Measurements from ENCODE around the gene TGFA.

Gene TGFA

DNA sequence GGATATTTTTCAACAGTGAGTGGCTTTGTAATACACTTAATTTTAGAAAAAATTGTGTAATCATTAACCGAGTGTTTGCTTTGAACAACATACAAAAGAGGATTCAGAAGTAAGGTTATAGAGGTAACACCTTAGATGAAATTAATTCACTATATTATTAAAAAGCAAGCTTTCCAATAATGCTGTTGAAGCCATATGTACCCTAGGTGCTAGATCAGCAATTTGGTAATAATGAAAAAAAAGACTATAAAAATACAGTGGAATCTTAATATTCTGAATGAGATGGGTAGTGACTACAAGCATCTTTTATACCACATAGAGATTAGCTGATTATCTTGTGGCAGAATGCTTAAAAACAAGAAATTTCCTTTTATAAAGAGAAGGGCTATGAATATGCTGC is 136.6 kb downstream of the TGFA start:
- no peak overlapping the region for H3K4me3 ChIP-seq (replicated peaks in 1 of 2; ENCODE audit: low read depth in 2 of 2, low read length in 2 of 2)
- no peak for DNase-seq (ENCODE audit: low read depth in 2 of 2)
- no peak for TF ChIP-seq CTCF (IDR thresholded peaks at IDR 0.05; ENCODE audit: low read depth, low read length)

GRCh38 chr2:70412294-70413070 is 141.1 kb downstream of the TGFA start:
- no peak for TF ChIP-seq CTCF (IDR thresholded peaks at IDR 0.05; ENCODE audit: low read depth, low read length)
- peak; percentile 3 to 5 for DNase-seq (ENCODE audit: low read depth in 2 of 2)
- no peak overlapping the region for H3K4me3 ChIP-seq (replicated peaks in 1 of 2; ENCODE audit: low read depth in 2 of 2, low read length in 2 of 2)

DNA sequence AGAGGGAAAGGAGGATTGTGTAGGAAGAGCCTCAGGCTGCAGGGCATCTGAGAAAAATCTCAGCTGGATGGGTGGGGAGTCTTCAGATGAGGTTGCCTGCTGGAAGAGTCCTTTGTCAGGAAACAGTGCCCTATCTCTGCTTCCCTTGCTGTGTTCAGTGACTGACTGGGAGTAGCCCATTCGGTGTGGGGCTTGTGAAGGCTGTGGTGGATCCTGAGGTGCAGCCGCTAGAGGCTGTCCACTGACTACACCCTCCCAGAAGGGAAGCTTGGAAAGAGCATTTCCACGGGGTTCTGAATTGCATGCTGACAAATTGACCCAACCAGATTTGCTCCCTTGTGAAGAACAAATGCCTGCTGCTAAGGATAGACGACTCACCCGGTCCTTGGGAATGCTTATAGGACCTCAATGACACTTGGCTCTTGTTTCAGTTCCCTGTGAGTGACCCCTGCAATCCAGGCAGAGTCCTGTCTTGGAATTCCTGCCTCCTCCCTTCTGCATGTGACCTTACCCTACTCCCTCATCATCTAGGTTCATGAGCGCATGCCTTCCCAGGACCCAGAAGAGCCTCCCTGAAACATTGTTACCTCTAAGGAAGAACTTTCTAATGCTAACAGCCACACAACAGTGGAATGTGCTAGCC is 142.0 kb downstream of the TGFA start:
- no peak for DNase-seq (ENCODE audit: low read depth in 2 of 2)
- no peak overlapping the region for H3K4me3 ChIP-seq (replicated peaks in 1 of 2; ENCODE audit: low read depth in 2 of 2, low read length in 2 of 2)
- TF ChIP-seq CTCF (IDR thresholded peaks at IDR 0.05; ENCODE audit: low read depth, low read length), result no peak

- TF ChIP-seq CTCF (IDR thresholded peaks at IDR 0.05; ENCODE audit: low read depth, low read length), result no peak
- DNase-seq (ENCODE audit: low read depth in 2 of 2), result no peak
- H3K4me3 ChIP-seq (replicated peaks in 1 of 2; ENCODE audit: low read depth in 2 of 2, low read length in 2 of 2), result no peak overlapping the region
These were observed 150.2 kb downstream of the TGFA start for GRCh38 chr2:70403267-70404053.

- TF ChIP-seq CTCF (IDR thresholded peaks at IDR 0.05; ENCODE audit: low read depth, low read length), result no peak
- DNase-seq (ENCODE audit: low read depth in 2 of 2), result no peak
- H3K4me3 ChIP-seq (replicated peaks in 1 of 2; ENCODE audit: low read depth in 2 of 2, low read length in 2 of 2), result no peak overlapping the region
These were observed 153.1 kb downstream of the TGFA start for GRCh38 chr2:70400539-70400938.

- no peak for TF ChIP-seq CTCF (IDR thresholded peaks at IDR 0.05; ENCODE audit: low read depth, low read length)
- DNase-seq (ENCODE audit: low read depth in 2 of 2), result no peak
- no peak overlapping the region for H3K4me3 ChIP-seq (replicated peaks in 1 of 2; ENCODE audit: low read depth in 2 of 2, low read length in 2 of 2)
These were observed 154.6 kb downstream of the TGFA start for GRCh38 chr2:70399046-70399445.
